OCI-LY1 (cell line): ENCODE data around the gene INPP4A.

Experiments
- H2AFZ ChIP-seq: fragments of 200-600 bp; sonication (generic), shearing (Covaris generic); 2 replicates; pipeline ENCODE4 v1.6.0; 2014; ENCODE audit warnings: antibody characterized with exemption, mild to moderate bottlenecking, low read length
- H3F3A ChIP-seq: fragments of 200-600 bp; sonication (generic), shearing (Covaris generic); 2 replicates; pipeline ENCODE4 v1.6.0; 2014; ENCODE audit warnings: mild to moderate bottlenecking, antibody characterized with exemption, low read length, moderate library complexity; ENCODE audit not compliant: insufficient read depth
- H3K27ac ChIP-seq: fragments of 200-600 bp; sonication (generic); 2 replicates; pipeline ENCODE4 v1.5.1; 2014; ENCODE audit warnings: low read length, mixed run types, mild to moderate bottlenecking, low read depth; ENCODE audit not compliant: poor library complexity, severe bottlenecking
- H3K27me3 ChIP-seq: fragments of 200-600 bp; sonication (generic); 2 replicates; pipeline ENCODE4 v1.6.0; 2014; ENCODE audit warnings: antibody characterized with exemption, mild to moderate bottlenecking, low read length, moderate library complexity; ENCODE audit not compliant: insufficient read depth
- H3K36me3 ChIP-seq: fragments of 200-600 bp; sonication (generic); 2 replicates; pipeline ENCODE4 v1.6.1; 2014; ENCODE audit warnings: mild to moderate bottlenecking, antibody characterized with exemption, low read length, moderate library complexity, mixed read lengths; ENCODE audit not compliant: insufficient read depth
- H3K4me1 ChIP-seq: fragments of 200-600 bp; sonication (generic); 2 replicates; pipeline ENCODE4 v1.5.1; 2014; ENCODE audit warnings: mild to moderate bottlenecking, low read length, moderate library complexity; ENCODE audit not compliant: insufficient read depth, severe bottlenecking
- H3K4me2 ChIP-seq: fragments of 200-600 bp; sonication (generic), shearing (Covaris generic); 2 replicates; pipeline ENCODE4 v1.6.1; 2014; ENCODE audit warnings: low read length
- H3K4me3 ChIP-seq: fragments of 200-600 bp; sonication (generic); 2 replicates; pipeline ENCODE4 v1.5.1; 2014; ENCODE audit warnings: low read length, low read depth, mild to moderate bottlenecking, mixed read lengths; ENCODE audit not compliant: poor library complexity, severe bottlenecking
- H3K79me2 ChIP-seq: fragments of 200-600 bp; shearing (Covaris generic); 2 replicates; pipeline ENCODE4 v1.6.1; 2016; ENCODE audit warnings: mixed run types, low read length, mixed read lengths; ENCODE audit not compliant: insufficient read depth
- H3K9ac ChIP-seq: fragments of 200-600 bp; sonication (generic), shearing (Covaris generic); 2 replicates; pipeline ENCODE4 v1.6.1; 2014; ENCODE audit warnings: mild to moderate bottlenecking, low read length, mixed read lengths
- H3K9me2 ChIP-seq: fragments of 200-600 bp; sonication (generic), shearing (Covaris generic); 2 replicates; pipeline ENCODE4 v1.6.1; 2014; ENCODE audit warnings: low read depth, mild to moderate bottlenecking, low read length, mixed read lengths
- H3K9me3 ChIP-seq: fragments of 200-600 bp; shearing (Covaris generic); 2 replicates; pipeline ENCODE4 v1.6.1; 2014; ENCODE audit warnings: low read length, mixed read lengths
- H4K20me1 ChIP-seq: fragments of 200-600 bp; sonication (generic), shearing (Covaris generic); 2 replicates; pipeline ENCODE4 v1.6.0; 2016; ENCODE audit warnings: mild to moderate bottlenecking, low read length; ENCODE audit not compliant: insufficient read depth
- CTCF ChIP-seq: fragments of 200-600 bp; sonication (generic), shearing (Covaris generic); IDR thresholded peaks from 2 replicates; pipeline ENCODE4 v1.5.1; 2017; ENCODE audit warnings: mild to moderate bottlenecking, antibody characterized with exemption, low read length, moderate library complexity, mixed read lengths
- EZH2 ChIP-seq: fragments of 200-600 bp; sonication (generic), shearing (Covaris generic); IDR thresholded peaks from 2 replicates; pipeline ENCODE4 v1.8.0; 2017; ENCODE audit warnings: borderline replicate concordance, mixed run types, mild to moderate bottlenecking, antibody characterized with exemption, low read length, moderate library complexity, mixed read lengths

INPP4A gene

GRCh38 chr2:98489486-98489885 is 44.8 kb downstream of the INPP4A start:
- Histone ChIP-seq H3K4me1 (no peaks in the 10 kb centered on the region), H2AFZ (no peak overlapping the region), H3F3A (no peaks in the 10 kb centered on the region)

DNA sequence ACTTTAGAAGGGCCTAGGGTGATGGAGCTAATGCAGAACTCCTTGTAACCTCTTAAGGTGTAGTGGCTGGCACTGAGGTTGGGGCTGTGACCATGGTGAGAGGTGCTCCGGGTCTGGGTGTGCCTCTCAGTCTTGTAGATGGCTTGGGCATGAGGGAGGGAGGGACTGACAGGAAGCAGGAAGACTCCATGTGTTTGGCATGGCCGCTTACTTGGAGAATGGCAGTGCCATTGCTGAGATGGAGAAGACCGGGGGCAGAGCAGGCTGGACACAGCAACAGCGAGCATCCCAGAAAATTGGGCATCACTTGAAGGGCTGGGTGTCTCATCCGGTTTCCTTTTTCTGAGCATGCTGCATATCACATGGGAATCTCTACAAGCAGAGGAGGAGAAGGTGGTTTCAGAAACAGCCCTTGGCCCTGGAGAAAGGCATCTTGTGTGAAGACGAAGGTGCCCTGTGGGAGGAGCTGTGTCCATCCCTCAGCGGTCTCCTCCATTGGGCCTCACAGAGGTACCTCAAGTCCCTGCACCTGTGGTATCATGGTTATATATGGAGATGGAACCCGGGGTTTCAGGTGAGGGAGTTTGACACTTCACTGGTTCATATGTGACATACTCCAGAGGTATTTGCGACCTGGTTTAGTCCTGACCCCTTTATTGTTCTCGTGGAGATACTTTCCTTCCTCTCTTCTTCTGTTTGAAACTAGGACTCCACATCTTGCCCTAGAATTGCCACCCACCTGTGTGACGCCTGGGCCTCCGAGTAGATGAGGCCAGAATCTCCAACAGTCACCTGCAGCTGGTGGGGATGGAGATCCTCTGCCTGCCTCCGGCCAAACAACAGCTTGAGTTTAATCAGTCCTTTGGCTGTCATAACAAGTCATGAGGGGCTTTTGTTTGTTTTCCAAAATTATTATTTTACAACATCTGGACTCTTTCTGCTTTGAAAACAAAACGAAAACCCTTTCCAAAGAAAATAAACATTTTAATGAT is 45.6 kb downstream of the INPP4A start:
- no peaks in the 10 kb centered on the region for H3K79me2 ChIP-seq
- H3K9ac ChIP-seq = no peak overlapping the region
- no peaks in the 10 kb centered on the region; the same call in 1 of the 2 replicates for H3K36me3 ChIP-seq
- no peaks in the 10 kb centered on the region for H3K27me3 ChIP-seq
- H3K4me3 ChIP-seq = no peak overlapping the region
- H3F3A ChIP-seq = no peaks in the 10 kb centered on the region
- H2AFZ ChIP-seq = no peak overlapping the region
- no peaks in the 10 kb centered on the region for H3K4me1 ChIP-seq
- no peak overlapping the region for H3K4me2 ChIP-seq
- H3K27ac ChIP-seq = no peak overlapping the region
- no peaks in the 10 kb centered on the region for H4K20me1 ChIP-seq
- H3K9me3 ChIP-seq = no peaks in the 10 kb centered on the region; the same call in 1 of the 2 replicates
- TF ChIP-seq CTCF (no peak), EZH2 (no peak)
- H3K9me2 ChIP-seq = no peaks in the 10 kb centered on the region

More at GRCh38 chr2:98489486-98489885, 44.8 kb downstream of the INPP4A start:
- Histone ChIP-seq H3K9ac (no peak overlapping the region), H3K4me2 (no peak overlapping the region), H3K79me2 (no peaks in the 10 kb centered on the region), H4K20me1 (no peaks in the 10 kb centered on the region), H3K9me3 (no peaks in the 10 kb centered on the region), H3K36me3 (no peaks in the 10 kb centered on the region; the same call in 1 of the 2 replicates), H3K27ac (no peak overlapping the region), H3K27me3 (no peaks in the 10 kb centered on the region; the same call in 1 of the 2 replicates), H3K9me2 (no peaks in the 10 kb centered on the region), H3K4me3 (no peak overlapping the region)
- no peak for TF ChIP-seq EZH2
- TF ChIP-seq CTCF = no peak

- no peak for TF ChIP-seq CTCF
- TF ChIP-seq EZH2 = no peak
- H4K20me1 ChIP-seq = no peaks in the 10 kb centered on the region
- H3K36me3 ChIP-seq = no peaks in the 10 kb centered on the region; the same call in 1 of the 2 replicates
- no peaks in the 10 kb centered on the region for H3F3A ChIP-seq
- H3K27me3 ChIP-seq = no peaks in the 10 kb centered on the region
- H3K4me2 ChIP-seq = no peak overlapping the region
- no peak overlapping the region for H3K27ac ChIP-seq
- H2AFZ ChIP-seq = no peak overlapping the region
- no peaks in the 10 kb centered on the region for H3K9me2 ChIP-seq
- no peak overlapping the region for H3K9ac ChIP-seq
- H3K4me3 ChIP-seq = no peak overlapping the region
- no peaks in the 10 kb centered on the region for H3K4me1 ChIP-seq
- peaks cover 5% of the 10 kb centered on the region; the same call in 1 of the 2 replicates for H3K9me3 ChIP-seq
- H3K79me2 ChIP-seq = no peaks in the 10 kb centered on the region
These were observed 47.8 kb downstream of the INPP4A start for GRCh38 chr2:98492441-98492840.
